H4 (cell line): ENCODE results near the gene SERPINI2. TPM values are rescaled to one million over a fixed set of nuclear protein-coding genes. Genes with fewer than 3 reads are reported as not detected.
A peak's percentile ranks its signal among the peaks of the same experiment; 100 is the strongest.

Experiments used
- DNase-seq: peaks from one replicate; pipeline ENCODE4 v3.0.0-alpha.2; 2015; ENCODE audit warnings: low spot score
- total RNA-seq: library from RNA; depleted of rRNA; stranded (reverse); fragments of >200 nt; shearing (Covaris generic); gene quantifications from 2 replicates; pipeline ENCODE4 v1.2.3, GENCODE V29; 2014; rRNA removed

Gene SERPINI2, protein sequence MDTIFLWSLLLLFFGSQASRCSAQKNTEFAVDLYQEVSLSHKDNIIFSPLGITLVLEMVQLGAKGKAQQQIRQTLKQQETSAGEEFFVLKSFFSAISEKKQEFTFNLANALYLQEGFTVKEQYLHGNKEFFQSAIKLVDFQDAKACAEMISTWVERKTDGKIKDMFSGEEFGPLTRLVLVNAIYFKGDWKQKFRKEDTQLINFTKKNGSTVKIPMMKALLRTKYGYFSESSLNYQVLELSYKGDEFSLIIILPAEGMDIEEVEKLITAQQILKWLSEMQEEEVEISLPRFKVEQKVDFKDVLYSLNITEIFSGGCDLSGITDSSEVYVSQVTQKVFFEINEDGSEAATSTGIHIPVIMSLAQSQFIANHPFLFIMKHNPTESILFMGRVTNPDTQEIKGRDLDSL
- 0.12 TPM in 1 of 2 replicates, not detected in the other for total RNA-seq

GRCh38 chr3:167473863-167474262 is at the start of gene SERPINI2:
SERPINI2 (minus strand) TSS chr3:167474042; CDS start chr3:167471834, 2,208 bp downstream.
- no peak for DNase-seq

- DNase-seq = no peak
These were observed 47.1 kb upstream of the SERPINI2 start for GRCh38 chr3:167521006-167521355.

- no peak for DNase-seq
These were observed 46.6 kb upstream of the SERPINI2 start for GRCh38 chr3:167520266-167521005.

- DNase-seq = no peak
These were observed 34.1 kb upstream of the SERPINI2 start for GRCh38 chr3:167507954-167508353.

DNA sequence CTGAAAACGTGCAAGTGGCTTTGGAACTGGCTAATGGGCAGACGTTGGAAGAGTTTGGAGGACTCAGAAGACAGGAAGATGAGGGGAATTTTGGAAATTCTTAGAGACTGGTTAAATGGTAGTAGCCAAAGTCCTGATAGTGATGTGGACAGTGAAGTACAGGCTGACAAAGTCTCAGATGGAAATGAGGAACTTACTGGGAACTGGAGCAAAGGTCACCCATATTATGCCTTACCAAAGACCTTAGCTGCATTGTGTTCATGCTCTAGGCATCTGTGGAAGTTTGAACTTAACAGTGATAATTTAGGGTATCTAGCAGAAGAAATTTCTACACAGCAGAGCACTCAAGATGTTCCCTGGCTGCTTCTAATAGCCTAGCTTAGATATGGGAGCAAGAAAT is 28.6 kb upstream of the SERPINI2 start:
- DNase-seq = no peak

DNA sequence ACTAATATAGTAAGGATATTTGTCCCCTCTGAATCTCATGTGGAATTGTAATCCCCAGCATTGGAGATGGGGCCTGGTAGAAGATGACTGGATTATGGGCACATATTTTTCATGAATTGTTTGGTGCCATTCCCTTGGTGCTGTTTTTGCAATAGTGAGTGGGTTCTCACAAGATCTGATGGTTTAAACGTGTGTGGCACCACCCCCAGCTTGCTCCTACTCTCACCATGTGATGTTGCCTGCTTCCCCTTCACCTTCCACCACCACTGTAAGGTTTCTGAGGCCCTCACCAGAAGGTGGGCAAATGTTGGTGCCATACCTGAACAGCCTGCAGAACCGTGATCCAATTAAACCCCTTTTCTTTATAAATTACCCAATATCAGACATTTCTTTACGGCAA is 28.1 kb upstream of the SERPINI2 start:
- no peak for DNase-seq

DNA sequence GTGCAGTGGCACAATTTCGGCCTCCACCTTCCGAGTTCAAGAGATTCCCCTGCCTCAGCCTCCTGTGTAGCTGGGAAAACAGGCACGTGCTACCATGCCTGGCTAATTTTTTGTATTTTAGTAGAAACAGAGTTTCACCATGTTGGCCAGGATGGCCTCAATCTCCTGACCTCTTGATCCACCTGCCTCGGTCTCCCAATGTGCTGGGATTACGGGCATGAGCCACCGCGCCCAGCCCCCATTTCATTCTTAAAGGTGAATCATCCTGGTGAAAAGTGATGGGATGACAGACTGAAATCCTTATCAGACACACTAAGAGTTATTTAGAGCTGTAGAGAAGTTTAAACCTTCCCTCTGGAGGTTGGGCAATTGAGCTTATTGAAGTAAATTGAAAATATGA is 24.1 kb upstream of the SERPINI2 start:
- DNase-seq = no peak

GRCh38 chr3:167493244-167493643 is 19.4 kb upstream of the SERPINI2 start:
- DNase-seq = peak; percentile 11

DNA sequence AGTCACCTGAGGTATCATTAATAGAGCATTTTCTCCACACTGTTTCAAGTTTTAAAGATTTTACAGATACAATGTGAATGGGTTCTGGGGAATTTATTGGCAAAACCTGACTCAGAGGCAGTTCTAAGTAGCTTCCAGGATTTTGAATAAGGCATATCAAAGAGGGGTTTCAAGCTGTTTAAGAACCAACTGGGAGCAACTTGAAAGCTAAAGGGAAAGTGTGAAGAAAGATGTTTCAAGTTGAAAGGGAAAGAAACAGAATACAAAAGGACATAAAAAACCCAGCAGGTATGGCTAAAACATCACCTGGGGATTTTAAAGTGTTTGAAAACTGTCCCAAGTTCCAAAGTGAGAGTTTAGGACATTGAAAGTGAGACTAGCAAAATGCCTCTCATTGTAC is 17.8 kb upstream of the SERPINI2 start:
- DNase-seq = no peak

GRCh38 chr3:167489571-167489970 is 15.7 kb upstream of the SERPINI2 start:
- no peak for DNase-seq

GRCh38 chr3:167487556-167487955 is 13.7 kb upstream of the SERPINI2 start:
- DNase-seq = no peak

GRCh38 chr3:167484551-167484950 is 10.7 kb upstream of the SERPINI2 start:
- DNase-seq = no peak

- DNase-seq = no peak
These were observed 10.1 kb upstream of the SERPINI2 start for GRCh38 chr3:167483708-167484475.

DNA sequence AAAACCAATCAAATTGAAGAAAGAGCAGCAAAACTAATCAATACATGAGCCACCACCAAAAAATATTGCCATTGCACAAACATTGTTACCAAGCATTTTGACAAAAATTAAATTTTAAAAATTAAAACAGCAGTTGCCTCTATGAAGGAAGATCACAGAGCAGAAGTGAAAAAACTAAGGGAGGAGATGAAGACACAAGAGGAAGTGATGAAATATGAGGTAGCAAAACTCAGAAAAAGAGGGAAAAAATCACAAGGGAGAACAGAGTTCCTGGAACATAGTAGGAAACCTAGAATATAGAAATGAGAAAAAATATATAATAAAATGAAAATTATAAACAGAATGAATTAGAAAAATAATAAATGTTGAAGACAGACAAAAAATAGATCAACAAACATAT is 7.3 kb upstream of the SERPINI2 start:
- no peak for DNase-seq

- peak; percentile 8 for DNase-seq
These were observed 6.9 kb upstream of the SERPINI2 start for GRCh38 chr3:167480748-167481147.

DNA sequence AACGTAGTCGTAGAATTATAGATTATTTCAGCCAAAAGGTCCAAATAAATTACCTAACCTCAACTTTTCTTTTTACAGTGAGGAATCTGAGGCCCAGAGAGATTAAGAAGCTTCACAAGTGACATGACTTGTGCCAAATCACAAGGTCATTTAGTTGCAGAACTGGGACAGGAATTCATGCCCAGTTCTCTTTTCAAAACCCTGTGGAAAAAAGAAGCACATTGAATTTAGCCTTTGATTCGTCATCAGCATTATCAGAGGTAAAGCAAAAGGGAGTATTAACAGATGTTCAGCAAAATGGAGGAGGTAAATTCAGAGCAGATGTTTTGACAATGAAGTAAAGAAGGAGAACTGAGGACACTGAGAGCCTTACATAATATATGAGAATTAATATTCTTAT is 4.5 kb downstream of the SERPINI2 start:
- DNase-seq = no peak

DNA sequence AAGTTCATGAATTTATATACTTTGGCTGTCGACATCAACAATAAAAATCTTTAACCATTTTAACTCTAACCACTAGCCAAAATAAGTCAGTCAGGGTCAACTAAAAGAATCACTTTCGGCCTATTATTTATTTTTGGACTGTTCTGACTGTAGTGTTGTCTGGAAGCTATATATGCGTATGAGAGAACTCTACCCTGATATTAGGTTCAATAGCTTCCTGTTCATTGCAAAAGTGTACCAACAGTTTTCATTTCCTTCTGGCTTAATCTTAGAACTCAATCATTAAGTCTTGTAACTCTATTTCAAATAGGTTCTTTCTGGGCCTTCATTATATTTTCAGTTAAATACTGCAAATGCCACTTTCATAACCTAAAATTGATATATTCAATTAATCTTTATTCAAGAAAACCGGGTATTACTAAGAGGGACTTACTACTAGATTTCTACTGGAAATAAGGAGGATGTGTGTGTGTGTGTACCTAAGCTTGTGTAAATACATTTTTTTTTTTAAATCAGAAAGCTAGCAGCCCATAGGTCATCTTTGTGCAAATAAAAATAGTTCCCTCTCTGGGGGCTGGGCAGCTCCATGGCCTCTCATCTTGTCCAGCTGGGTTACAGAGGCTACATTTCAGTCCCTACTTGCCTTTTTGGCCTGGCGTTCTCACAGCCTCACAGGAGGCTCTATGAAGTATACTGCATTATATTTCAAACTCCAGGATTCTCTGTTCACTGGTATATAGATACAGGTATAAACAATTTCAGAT is 5.8 kb downstream of the SERPINI2 start:
- DNase-seq = no peak

- no peak for DNase-seq
These were observed 6.9 kb downstream of the SERPINI2 start for GRCh38 chr3:167466966-167467365.

- no peak for DNase-seq
These were observed 17.6 kb downstream of the SERPINI2 start for GRCh38 chr3:167456157-167456799.

- no peak for DNase-seq
These were observed 20.0 kb downstream of the SERPINI2 start for GRCh38 chr3:167453815-167454214.

- no peak for DNase-seq
These were observed 22.6 kb downstream of the SERPINI2 start for GRCh38 chr3:167451282-167451681.
